ENCODE measurements around the gene WDR86. TPM values are rescaled to one million over a fixed set of nuclear protein-coding genes. Genes with fewer than 3 reads are reported as not detected.

Gene WDR86
- total RNA-seq, 2 donors from 2014 or later: 0.45 TPM; not detected in 1

- Mint-ChIP-seq H3K27me3 (no peaks in the 10 kb centered on the region), H3K4me3 (no peak overlapping the region), H3K27ac (no peak overlapping the region), H3K4me1 (peaks cover 10% of the 10 kb centered on the region), H3K9me3 (no peaks in the 10 kb centered on the region), H3K36me3 (ENCODE audit: low read depth) (no peaks in the 10 kb centered on the region)
- ATAC-seq (replicated peaks): no peak
Measured at GRCh38 chr7:151426904-151427704, 17.3 kb upstream of the WDR86 start.

- Mint-ChIP-seq H3K4me1 (peaks cover 10% of the 10 kb centered on the region), H3K36me3 (ENCODE audit: low read depth) (no peaks in the 10 kb centered on the region), H3K27me3 (no peaks in the 10 kb centered on the region), H3K9me3 (no peaks in the 10 kb centered on the region), H3K27ac (no peak overlapping the region), H3K4me3 (no peak overlapping the region)
- ATAC-seq (replicated peaks): no peak
Measured at GRCh38 chr7:151426441-151426903, 16.6 kb upstream of the WDR86 start.

- no peaks in the 10 kb centered on the region for H3K27me3 Mint-ChIP-seq
- H3K4me1 Mint-ChIP-seq: peaks cover 10% of the 10 kb centered on the region
- no peak overlapping the region for H3K4me3 Mint-ChIP-seq
- H3K9me3 Mint-ChIP-seq: no peaks in the 10 kb centered on the region
- ATAC-seq (replicated peaks): no peak
- H3K27ac Mint-ChIP-seq: no peak overlapping the region
- no peaks in the 10 kb centered on the region for H3K36me3 Mint-ChIP-seq (ENCODE audit: low read depth)
Measured at GRCh38 chr7:151425670-151426440, 16.0 kb upstream of the WDR86 start.

GRCh38 chr7:151424799-151425198 is 15.0 kb upstream of the WDR86 start:
- Mint-ChIP-seq H3K4me1 (peaks cover 6% of the 10 kb centered on the region), H3K4me3 (no peak overlapping the region), H3K27me3 (no peaks in the 10 kb centered on the region), H3K27ac (no peak overlapping the region), H3K9me3 (peaks cover 3% of the 10 kb centered on the region), H3K36me3 (ENCODE audit: low read depth) (no peaks in the 10 kb centered on the region)
- no peak for ATAC-seq (replicated peaks)

GRCh38 chr7:151423936-151424335 is 14.1 kb upstream of the WDR86 start:
- ATAC-seq (replicated peaks): no peak
- Mint-ChIP-seq H3K36me3 (ENCODE audit: low read depth) (no peaks in the 10 kb centered on the region), H3K4me3 (no peak overlapping the region), H3K27ac (no peak overlapping the region), H3K27me3 (no peaks in the 10 kb centered on the region), H3K4me1 (no peaks in the 10 kb centered on the region), H3K9me3 (peaks cover 3% of the 10 kb centered on the region)

- Mint-ChIP-seq H3K4me3 (no peak overlapping the region), H3K9me3 (peaks cover 3% of the 10 kb centered on the region), H3K36me3 (ENCODE audit: low read depth) (no peaks in the 10 kb centered on the region), H3K27ac (no peak overlapping the region), H3K27me3 (no peaks in the 10 kb centered on the region), H3K4me1 (no peaks in the 10 kb centered on the region)
- ATAC-seq (replicated peaks): no peak
Measured at GRCh38 chr7:151423226-151423625, 13.4 kb upstream of the WDR86 start.

- H3K4me1 Mint-ChIP-seq: no peaks in the 10 kb centered on the region
Measured at GRCh38 chr7:151422212-151422611, 12.4 kb upstream of the WDR86 start.

GRCh38 chr7:151420144-151420543 is 10.3 kb upstream of the WDR86 start:
- Mint-ChIP-seq H3K4me1 (peaks cover 4% of the 10 kb centered on the region), H3K4me3 (no peak overlapping the region), H3K36me3 (ENCODE audit: low read depth) (no peaks in the 10 kb centered on the region), H3K27ac (no peak overlapping the region), H3K9me3 (peaks cover 3% of the 10 kb centered on the region), H3K27me3 (no peaks in the 10 kb centered on the region)
- ATAC-seq (replicated peaks): no peak

More at GRCh38 chr7:151422212-151422611, 12.4 kb upstream of the WDR86 start:
- no peak for ATAC-seq (replicated peaks)
- no peak overlapping the region for H3K4me3 Mint-ChIP-seq
- peaks cover 3% of the 10 kb centered on the region for H3K9me3 Mint-ChIP-seq
- no peaks in the 10 kb centered on the region for H3K27me3 Mint-ChIP-seq
- H3K27ac Mint-ChIP-seq: no peak overlapping the region
- H3K36me3 Mint-ChIP-seq (ENCODE audit: low read depth): no peaks in the 10 kb centered on the region

GRCh38 chr7:151416941-151417315 is 7.1 kb upstream of the WDR86 start:
- Mint-ChIP-seq H3K27me3 (no peaks in the 10 kb centered on the region), H3K4me1 (peaks cover 17% of the 10 kb centered on the region), H3K27ac (no peak overlapping the region), H3K4me3 (no peak overlapping the region), H3K9me3 (peaks cover 7% of the 10 kb centered on the region), H3K36me3 (ENCODE audit: low read depth) (no peaks in the 10 kb centered on the region)
- ATAC-seq (replicated peaks): no peak

- Mint-ChIP-seq H3K27me3 (peaks cover under 1% of the 10 kb centered on the region), H3K27ac (no peak overlapping the region), H3K4me3 (no peak overlapping the region), H3K36me3 (ENCODE audit: low read depth) (no peaks in the 10 kb centered on the region), H3K4me1 (peaks cover 17% of the 10 kb centered on the region), H3K9me3 (peaks cover 7% of the 10 kb centered on the region)
- no peak for ATAC-seq (replicated peaks)
Measured at GRCh38 chr7:151416112-151416940, 6.5 kb upstream of the WDR86 start.

GRCh38 chr7:151415375-151416105 is 5.7 kb upstream of the WDR86 start:
- Mint-ChIP-seq H3K9me3 (peaks cover 6% of the 10 kb centered on the region), H3K4me1 (peaks cover 17% of the 10 kb centered on the region), H3K36me3 (ENCODE audit: low read depth) (no peaks in the 10 kb centered on the region), H3K27me3 (peaks cover 7% of the 10 kb centered on the region), H3K4me3 (no peak overlapping the region), H3K27ac (no peak overlapping the region)
- no peak for ATAC-seq (replicated peaks)

- peaks cover 22% of the 10 kb centered on the region for H3K4me1 Mint-ChIP-seq
- no peak overlapping the region for H3K27ac Mint-ChIP-seq
- no peak for ATAC-seq (replicated peaks)
- H3K36me3 Mint-ChIP-seq (ENCODE audit: low read depth): no peaks in the 10 kb centered on the region
- peaks cover 10% of the 10 kb centered on the region for H3K27me3 Mint-ChIP-seq
- H3K4me3 Mint-ChIP-seq: peak overlapping the region; percentile 49
- H3K9me3 Mint-ChIP-seq: peaks cover 4% of the 10 kb centered on the region
Measured at GRCh38 chr7:151413241-151413640, 3.4 kb upstream of the WDR86 start.

GRCh38 chr7:151412318-151412717 is 2.5 kb upstream of the WDR86 start:
- Mint-ChIP-seq H3K27me3 (peaks cover 10% of the 10 kb centered on the region), H3K4me3 (no peak overlapping the region), H3K4me1 (peaks cover 22% of the 10 kb centered on the region), H3K9me3 (peaks cover 4% of the 10 kb centered on the region), H3K36me3 (ENCODE audit: low read depth) (no peaks in the 10 kb centered on the region), H3K27ac (no peak overlapping the region)
- ATAC-seq (replicated peaks): no peak

GRCh38 chr7:151411551-151411950 is 1.7 kb upstream of the WDR86 start:
- Mint-ChIP-seq H3K9me3 (peaks cover 4% of the 10 kb centered on the region), H3K27ac (no peak overlapping the region), H3K4me1 (peaks cover 18% of the 10 kb centered on the region), H3K27me3 (peaks cover 10% of the 10 kb centered on the region), H3K36me3 (ENCODE audit: low read depth) (no peaks in the 10 kb centered on the region), H3K4me3 (no peak overlapping the region)
- ATAC-seq (replicated peaks): no peak
